Testis (tissue), 5 donors: ENCODE data around the gene HYOU1. TPM values are rescaled to one million over a fixed set of nuclear protein-coding genes. Genes with fewer than 3 reads are reported as not detected.
"Not testable (repeated sequence)": the region's sequence is repeated elsewhere in the genome, so short reads cannot be mapped to it uniquely, and the experiment has no call there.

Experiments used
- DNase-seq: peaks from one replicate; pipeline ENCODE4 v3.0.0-alpha.2; 2019
- H3K27ac ChIP-seq, 2 donors: fragments of 200-600 bp; sonication (generic); one replicate each; pipeline ENCODE4 v1.5.1; 2019
- H3K27me3 ChIP-seq: fragments of 200-600 bp; sonication (generic); one replicate; pipeline ENCODE4 v1.5.1; 2019
- H3K36me3 ChIP-seq: fragments of 200-600 bp; sonication (generic); one replicate; pipeline ENCODE4 v1.5.1; 2017; ENCODE audit warnings: low read depth; ENCODE audit errors: missing control alignments
- H3K4me1 ChIP-seq: fragments of 200-600 bp; sonication (generic); one replicate; pipeline ENCODE4 v1.5.1; 2019
- H3K4me3 ChIP-seq, 2 donors: fragments of 200-600 bp; sonication (generic); one replicate each; pipeline ENCODE4 v1.5.1; 2017 to 2019
- H3K9me3 ChIP-seq: fragments of 200-600 bp; sonication (generic); one replicate; pipeline ENCODE4 v1.5.1; 2017
- POLR2A ChIP-seq: fragments of 450-650 bp; IDR thresholded peaks from one replicate; pipeline ENCODE4 v1.6.1; 2017; ENCODE audit warnings: antibody characterized with exemption, mild to moderate bottlenecking, moderate library complexity
- WGBS, 2 donors: methylation state at CpG; one replicate each; pipeline ENCODE4 v1.1.5; 2018; 5-methylcytosine and 5-hydroxymethylcytosine counted together
- intact Hi-C: fragments of 100-400 bp; cut with DNase I; formaldehyde crosslinking; loops from one replicate; pipeline ENCODE4 v1.15.1; 2023; ENCODE audit warnings: low total_unique reads
- long read RNA-seq, 2 donors: transcript quantifications; one replicate each; lab custom pipeline, GENCODE V29; 2026
- polyA plus RNA-seq: library from polyadenylated mRNA; stranded (reverse); fragments of 350-450 nt; fragmentation: Illumina TruSeq; extraction: RNeasy Lipid Tissue Mini Kit (QIAGEN cat#74804); gene quantifications from one replicate; pipeline ENCODE4 v1.2.3, GENCODE V29; 2014; ENCODE audit warnings: low read depth, low replicate concordance; ENCODE audit not compliant: insufficient read depth
- total RNA-seq, 2 donors: library from RNA; depleted of rRNA; stranded (reverse); fragments of >200 nt; gene quantifications; one replicate each; pipeline ENCODE4 v1.2.3, GENCODE V29; 2016
- TF ChIP-seq, protein P1 (sequence below), 3 experiments: fragments of 450-650 bp in 2 of 3; fragments of 200-600 bp in 1 of 3; sonication (generic) in 1 of 3; IDR thresholded peaks; one replicate each; pipeline ENCODE4 v1.5.1; 2016 to 2019; ENCODE audit warnings: antibody characterized with exemption in 3 of 3, mild to moderate bottlenecking in 2 of 3, moderate library complexity in 1 of 3

The HYOU1 gene, protein sequence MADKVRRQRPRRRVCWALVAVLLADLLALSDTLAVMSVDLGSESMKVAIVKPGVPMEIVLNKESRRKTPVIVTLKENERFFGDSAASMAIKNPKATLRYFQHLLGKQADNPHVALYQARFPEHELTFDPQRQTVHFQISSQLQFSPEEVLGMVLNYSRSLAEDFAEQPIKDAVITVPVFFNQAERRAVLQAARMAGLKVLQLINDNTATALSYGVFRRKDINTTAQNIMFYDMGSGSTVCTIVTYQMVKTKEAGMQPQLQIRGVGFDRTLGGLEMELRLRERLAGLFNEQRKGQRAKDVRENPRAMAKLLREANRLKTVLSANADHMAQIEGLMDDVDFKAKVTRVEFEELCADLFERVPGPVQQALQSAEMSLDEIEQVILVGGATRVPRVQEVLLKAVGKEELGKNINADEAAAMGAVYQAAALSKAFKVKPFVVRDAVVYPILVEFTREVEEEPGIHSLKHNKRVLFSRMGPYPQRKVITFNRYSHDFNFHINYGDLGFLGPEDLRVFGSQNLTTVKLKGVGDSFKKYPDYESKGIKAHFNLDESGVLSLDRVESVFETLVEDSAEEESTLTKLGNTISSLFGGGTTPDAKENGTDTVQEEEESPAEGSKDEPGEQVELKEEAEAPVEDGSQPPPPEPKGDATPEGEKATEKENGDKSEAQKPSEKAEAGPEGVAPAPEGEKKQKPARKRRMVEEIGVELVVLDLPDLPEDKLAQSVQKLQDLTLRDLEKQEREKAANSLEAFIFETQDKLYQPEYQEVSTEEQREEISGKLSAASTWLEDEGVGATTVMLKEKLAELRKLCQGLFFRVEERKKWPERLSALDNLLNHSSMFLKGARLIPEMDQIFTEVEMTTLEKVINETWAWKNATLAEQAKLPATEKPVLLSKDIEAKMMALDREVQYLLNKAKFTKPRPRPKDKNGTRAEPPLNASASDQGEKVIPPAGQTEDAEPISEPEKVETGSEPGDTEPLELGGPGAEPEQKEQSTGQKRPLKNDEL
- total RNA-seq (100 to 1,000 TPM; 126 to 127 TPM), polyA plus RNA-seq (209 TPM)
- long read RNA-seq, donor 1, full-length matches to known transcripts: 4 of 4 reads
- long read RNA-seq, donor 1, partial matches to known transcripts: 0 of 4 reads
- long read RNA-seq, donor 1, other reads (novel, unspliced or antisense): 0 of 4 reads
- long read RNA-seq, donor 2, full-length matches to known transcripts: 4 of 4 reads
- long read RNA-seq, donor 2, partial matches to known transcripts: 0 of 4 reads
- long read RNA-seq, donor 2, other reads (novel, unspliced or antisense): 0 of 4 reads

DNA sequence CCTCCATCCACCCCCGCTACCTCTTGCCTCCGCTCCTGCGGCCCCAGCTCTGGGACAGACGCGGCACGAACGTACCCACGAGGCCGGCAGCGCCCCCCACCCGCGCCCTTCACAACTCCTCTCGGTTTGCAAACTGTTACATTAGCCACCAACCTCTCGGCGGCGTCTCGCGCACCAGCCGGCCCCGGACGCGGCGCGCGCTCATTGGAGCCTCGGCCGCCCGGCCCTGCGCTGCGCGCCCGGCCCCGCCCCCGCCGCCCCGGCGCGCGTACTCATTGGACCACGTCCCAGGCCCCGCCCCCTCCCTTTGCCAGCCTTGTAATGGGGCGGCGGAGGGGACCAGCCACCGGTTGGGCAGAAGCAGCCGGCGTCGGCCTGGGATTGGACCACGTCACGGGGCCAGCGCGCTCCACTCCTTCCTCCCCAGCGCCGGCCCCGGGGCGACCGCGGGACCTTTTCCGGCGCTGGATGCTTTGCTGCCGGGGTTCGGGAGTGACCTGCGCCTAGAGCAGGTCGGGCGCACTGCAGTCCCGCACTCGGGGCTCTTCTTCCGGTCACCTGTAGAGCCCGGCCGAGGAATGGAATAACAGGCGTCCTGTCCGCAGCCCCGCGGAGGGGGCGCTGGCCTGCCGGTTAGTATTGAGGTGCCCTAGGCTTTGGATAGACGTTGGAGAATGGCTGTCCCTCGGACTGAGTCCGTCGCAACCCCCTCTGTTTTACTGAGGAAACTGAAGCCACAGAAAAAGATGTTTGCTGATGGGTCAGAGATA is at the start of gene HYOU1:
Gene HYOU1, minus strand, starts transcription at position 206 of the 770 bp plus-strand sequence. CDS start 1,045 bp downstream, outside the sequence.
- H3K27me3 ChIP-seq: no peaks in the 10 kb centered on the region
- peaks cover 12% of the 10 kb centered on the region for H3K4me1 ChIP-seq
- WGBS, 2 donors: 0 to 1% methylated on average over 8 to 68 of the region's 79 CpGs
- H3K9me3 ChIP-seq: no peaks in the 10 kb centered on the region
- intact Hi-C loops: loop anchor here (5.0 kb wide), 1 partner anchor 40 kb away; a partner anchor contains a TSS
- peak within 1 kb of the TSS; percentile 90 to 96 for H3K4me3 ChIP-seq
- DNase-seq: peak; percentile 98
- peak within 1 kb of the TSS; percentile 77 to 83 for H3K27ac ChIP-seq
- TF ChIP-seq, protein P1, sequence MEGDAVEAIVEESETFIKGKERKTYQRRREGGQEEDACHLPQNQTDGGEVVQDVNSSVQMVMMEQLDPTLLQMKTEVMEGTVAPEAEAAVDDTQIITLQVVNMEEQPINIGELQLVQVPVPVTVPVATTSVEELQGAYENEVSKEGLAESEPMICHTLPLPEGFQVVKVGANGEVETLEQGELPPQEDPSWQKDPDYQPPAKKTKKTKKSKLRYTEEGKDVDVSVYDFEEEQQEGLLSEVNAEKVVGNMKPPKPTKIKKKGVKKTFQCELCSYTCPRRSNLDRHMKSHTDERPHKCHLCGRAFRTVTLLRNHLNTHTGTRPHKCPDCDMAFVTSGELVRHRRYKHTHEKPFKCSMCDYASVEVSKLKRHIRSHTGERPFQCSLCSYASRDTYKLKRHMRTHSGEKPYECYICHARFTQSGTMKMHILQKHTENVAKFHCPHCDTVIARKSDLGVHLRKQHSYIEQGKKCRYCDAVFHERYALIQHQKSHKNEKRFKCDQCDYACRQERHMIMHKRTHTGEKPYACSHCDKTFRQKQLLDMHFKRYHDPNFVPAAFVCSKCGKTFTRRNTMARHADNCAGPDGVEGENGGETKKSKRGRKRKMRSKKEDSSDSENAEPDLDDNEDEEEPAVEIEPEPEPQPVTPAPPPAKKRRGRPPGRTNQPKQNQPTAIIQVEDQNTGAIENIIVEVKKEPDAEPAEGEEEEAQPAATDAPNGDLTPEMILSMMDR (IDR thresholded peaks at IDR 0.05): peak in 1 of 3 experiments; percentile 10
- peak; percentile 41 for TF ChIP-seq POLR2A
- H3K36me3 ChIP-seq: no peaks in the 10 kb centered on the region

DNA sequence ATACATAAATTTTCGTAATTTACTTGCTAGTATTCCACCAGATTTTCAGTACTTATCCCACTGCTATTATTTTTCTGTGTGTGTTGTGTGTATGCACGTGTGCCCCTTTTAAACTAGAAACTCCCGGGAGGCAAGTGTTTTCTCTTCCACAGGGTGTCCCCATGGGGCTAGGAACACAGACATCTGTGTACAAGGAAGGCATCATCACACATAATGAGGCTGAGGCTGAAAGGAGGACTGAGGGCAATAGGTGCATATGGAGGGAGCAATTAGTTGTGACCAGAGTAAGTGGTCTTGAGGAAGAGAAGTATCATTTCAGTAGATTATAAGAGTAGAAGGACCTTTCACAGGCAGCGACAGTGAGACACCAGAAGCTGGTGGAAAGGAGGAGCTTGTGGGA is 46.8 kb upstream of the HYOU1 start:
- Histone ChIP-seq H3K36me3 (no peaks in the 10 kb centered on the region), H3K4me3 (no peak overlapping the region), H3K9me3 (no peaks in the 10 kb centered on the region), H3K4me1 (peaks cover 39% of the 10 kb centered on the region), H3K27me3 (no peaks in the 10 kb centered on the region), H3K27ac (no peak overlapping the region)
- no peak for TF ChIP-seq POLR2A
- TF ChIP-seq, protein P1 (IDR thresholded peaks at IDR 0.05): no peak
- WGBS, 2 donors: 52 to 64% methylated on average over 4 of the region's 4 CpGs
- DNase-seq: no peak
- intact Hi-C loops: no loop called here

DNA sequence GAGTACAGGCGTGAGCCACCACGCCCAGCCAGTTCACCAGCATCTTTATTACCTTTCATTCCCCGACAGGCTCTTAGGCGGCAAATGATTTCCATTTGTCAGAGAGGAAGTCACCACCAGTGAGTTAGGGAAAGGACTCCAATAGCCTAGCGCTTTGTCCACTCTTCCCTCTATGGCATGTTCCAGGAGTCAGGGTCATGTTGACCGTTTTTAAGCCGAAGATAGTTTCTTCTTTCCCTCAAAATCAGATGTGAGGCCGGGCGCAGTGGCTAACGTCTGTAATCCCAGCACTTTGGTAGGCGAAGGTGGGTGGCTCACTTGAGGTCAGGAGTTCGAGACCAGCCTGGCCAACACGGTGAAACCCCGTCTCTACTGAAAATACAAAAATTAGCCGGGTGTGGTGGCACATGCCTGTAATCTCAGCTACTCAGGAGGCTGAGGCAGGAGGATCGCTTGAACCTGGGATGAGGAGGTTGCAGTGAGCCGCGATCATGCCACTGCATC is 46.2 kb upstream of the HYOU1 start:
- intact Hi-C loops, H3K27me3 ChIP-seq, H3K9me3 ChIP-seq, H3K36me3 ChIP-seq, DNase-seq: not testable (repeated sequence)
- H3K4me1 ChIP-seq: peaks cover 39% of the 10 kb centered on the region
- peak overlapping the region; percentile 84 to 93 for H3K27ac ChIP-seq
- H3K4me3 ChIP-seq: peak overlapping the region; percentile 76 to 85
- 68 to 73% methylated on average over 18 of the region's 18 CpGs for WGBS, 2 donors

DNA sequence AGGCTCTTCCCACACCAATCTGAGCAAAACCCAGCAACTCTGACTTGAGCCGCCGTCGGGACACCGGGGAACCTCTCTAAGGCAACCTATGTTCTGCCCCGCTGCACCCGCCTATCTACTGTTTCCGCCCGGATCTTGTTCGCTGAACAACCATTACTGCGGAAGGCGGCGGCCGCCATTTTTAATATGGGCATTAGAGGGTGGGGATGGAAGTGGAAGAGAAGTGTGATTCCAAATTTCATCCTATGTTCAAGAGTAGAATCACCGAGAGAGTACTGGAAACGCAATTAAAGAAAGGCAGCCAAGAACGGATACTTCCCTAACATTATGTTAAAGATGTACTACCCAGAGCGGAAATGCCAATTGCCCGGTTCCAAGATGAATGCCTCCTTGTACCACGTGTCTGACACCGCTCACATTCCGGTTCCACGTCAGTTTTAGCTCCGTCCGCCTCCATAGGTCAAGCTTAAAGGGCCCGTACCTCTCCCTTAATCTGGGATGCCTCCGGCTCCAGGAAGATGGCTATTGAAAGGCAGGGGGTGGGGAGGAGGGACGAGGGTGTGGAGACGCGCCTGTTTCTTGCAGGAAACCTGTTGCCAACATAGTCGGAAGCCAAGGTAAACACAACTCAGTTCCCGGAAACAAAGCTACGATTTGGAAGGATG is 44.9 kb upstream of the HYOU1 start, which contains the start of gene DPAGT1:
Gene DPAGT1, minus strand, starts transcription at position 95 of the 665 bp plus-strand sequence. CDS start 198 bp downstream, outside the sequence.
- 0% methylated on average over 32 of the region's 32 CpGs for WGBS, 2 donors
- Histone ChIP-seq H3K4me1 (peaks cover 39% of the 10 kb centered on the region), H3K4me3 (peak within 1 kb of the TSS; percentile 76 to 85), H3K27ac (peak within 1 kb of the TSS; percentile 84 to 93), H3K27me3 (no peaks in the 10 kb centered on the region), H3K9me3 (no peaks in the 10 kb centered on the region), H3K36me3 (no peaks in the 10 kb centered on the region)
- TF ChIP-seq, protein P1 (IDR thresholded peaks at IDR 0.05): no peak
- no peak for TF ChIP-seq POLR2A
- peak; percentile 97 for DNase-seq
- intact Hi-C loops: no loop called here
